ENCODE results near the gene TUBA4A. TPM values are rescaled to one million over a fixed set of nuclear protein-coding genes. Genes with fewer than 3 reads are reported as not detected.
A peak's percentile ranks its signal among the peaks of the same experiment; 100 is the strongest.

TUBA4A gene
- polyA plus RNA-seq, 1 experiment: 22.4 TPM

GRCh38 chr2:219294356-219295351 is 40.9 kb upstream of the TUBA4A start:
- Histone ChIP-seq H3K27ac (ENCODE audit: low read depth, low read length) (peak overlapping the region; percentile 21), H3K9me3 (ENCODE audit: control insufficient read depth, insufficient read depth, low read length) (no peaks in the 10 kb centered on the region), H3K27me3 (ENCODE audit: control insufficient read depth, insufficient read depth, low read length) (no peaks in the 10 kb centered on the region), H3K4me3 (ENCODE audit: low read depth, low read length) (peak overlapping the region; percentile 56)
- TF ChIP-seq, protein P1, sequence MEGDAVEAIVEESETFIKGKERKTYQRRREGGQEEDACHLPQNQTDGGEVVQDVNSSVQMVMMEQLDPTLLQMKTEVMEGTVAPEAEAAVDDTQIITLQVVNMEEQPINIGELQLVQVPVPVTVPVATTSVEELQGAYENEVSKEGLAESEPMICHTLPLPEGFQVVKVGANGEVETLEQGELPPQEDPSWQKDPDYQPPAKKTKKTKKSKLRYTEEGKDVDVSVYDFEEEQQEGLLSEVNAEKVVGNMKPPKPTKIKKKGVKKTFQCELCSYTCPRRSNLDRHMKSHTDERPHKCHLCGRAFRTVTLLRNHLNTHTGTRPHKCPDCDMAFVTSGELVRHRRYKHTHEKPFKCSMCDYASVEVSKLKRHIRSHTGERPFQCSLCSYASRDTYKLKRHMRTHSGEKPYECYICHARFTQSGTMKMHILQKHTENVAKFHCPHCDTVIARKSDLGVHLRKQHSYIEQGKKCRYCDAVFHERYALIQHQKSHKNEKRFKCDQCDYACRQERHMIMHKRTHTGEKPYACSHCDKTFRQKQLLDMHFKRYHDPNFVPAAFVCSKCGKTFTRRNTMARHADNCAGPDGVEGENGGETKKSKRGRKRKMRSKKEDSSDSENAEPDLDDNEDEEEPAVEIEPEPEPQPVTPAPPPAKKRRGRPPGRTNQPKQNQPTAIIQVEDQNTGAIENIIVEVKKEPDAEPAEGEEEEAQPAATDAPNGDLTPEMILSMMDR (IDR thresholded peaks at IDR 0.05; ENCODE audit: low read depth, low read length): peak; percentile 89
- ChIA-PET POLR2A (interaction anchor here (0.6 to 1.5 kb wide), 5 partner anchors 9 to 65 kb away, joined by 3 to 5 read pairs (median 3); partner anchors contain the start of genes ANKZF1, ATG9A, DNAJB2 and GLB1L), CTCF (interaction anchor here (0.6 to 12.4 kb wide), 68 partner anchors 9 to 1148 kb away, joined by 3 to 131 read pairs (median 6); partner anchors contain the start of genes ABCB6, ANKZF1, ATG9A and CNPPD1)
- peak; percentile 36 for DNase-seq (ENCODE audit: low read depth, low spot score)

DNA sequence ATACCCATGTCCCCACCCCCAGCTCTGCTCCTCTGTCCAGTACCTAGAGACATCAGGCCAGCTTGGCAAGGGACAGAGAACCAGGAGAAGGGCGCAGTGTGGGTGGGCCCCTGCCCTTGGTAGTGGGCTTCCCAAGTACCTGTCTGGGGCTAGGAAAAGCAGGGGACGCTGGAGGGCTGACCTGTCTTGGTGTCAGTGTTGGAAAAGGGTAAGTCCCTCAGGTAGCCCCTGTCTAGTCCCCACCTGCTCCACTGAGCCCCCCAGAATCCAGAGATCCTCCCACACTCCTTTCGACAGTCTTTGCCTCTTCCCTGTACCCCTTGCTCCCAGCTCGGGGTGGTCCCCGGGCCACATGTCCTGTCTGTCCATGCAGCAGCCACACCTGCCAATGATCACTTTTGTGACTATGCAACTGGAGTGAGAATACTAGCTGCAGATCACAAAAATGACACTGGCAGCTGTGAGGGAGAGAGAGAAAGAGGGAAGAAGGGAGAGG is 40.1 kb upstream of the TUBA4A start:
- Histone ChIP-seq H3K27ac (ENCODE audit: low read depth, low read length) (no peak overlapping the region), H3K4me3 (ENCODE audit: low read depth, low read length) (no peak overlapping the region), H3K27me3 (ENCODE audit: control insufficient read depth, insufficient read depth, low read length) (no peaks in the 10 kb centered on the region), H3K9me3 (ENCODE audit: control insufficient read depth, insufficient read depth, low read length) (no peaks in the 10 kb centered on the region)
- POLR2A ChIA-PET: interaction anchor here (0.7 to 1.0 kb wide), 2 partner anchors 14 to 15 kb away, joined by 3 to 8 read pairs; partner anchors contain the start of gene DNAJB2
- no peak for DNase-seq (ENCODE audit: low read depth, low spot score)
- CTCF ChIA-PET: interaction anchor here (0.6 to 12.4 kb wide), 11 partner anchors 13 to 1147 kb away, joined by 3 to 131 read pairs (median 6); partner anchors contain the start of genes ANKZF1, ATG9A, CNPPD1 and DNPEP
- TF ChIP-seq, protein P1 (IDR thresholded peaks at IDR 0.05; ENCODE audit: low read depth, low read length): no peak

DNA sequence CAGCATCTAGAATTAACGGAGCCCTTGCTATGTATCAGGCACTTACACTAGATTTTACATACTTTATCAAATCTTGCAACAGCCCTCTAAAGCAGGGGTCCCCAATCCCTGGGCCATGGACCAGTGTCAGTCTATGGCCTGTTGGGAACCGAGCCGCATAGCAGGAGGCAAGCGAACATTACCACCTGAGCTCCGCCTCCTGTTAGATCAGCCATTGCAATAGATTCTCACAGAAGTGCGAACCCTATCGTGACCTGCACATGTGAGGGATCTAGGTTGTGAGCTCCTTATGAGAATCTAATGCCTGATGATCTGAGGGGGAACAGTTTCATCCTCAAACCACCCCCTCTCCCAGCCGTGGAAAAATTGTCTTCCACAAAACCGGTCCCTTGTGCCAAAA is 38.9 kb upstream of the TUBA4A start:
- H3K27ac ChIP-seq (ENCODE audit: low read depth, low read length): no peak overlapping the region
- H3K27me3 ChIP-seq (ENCODE audit: control insufficient read depth, insufficient read depth, low read length): no peaks in the 10 kb centered on the region
- ChIA-PET POLR2A (no interaction called here), CTCF (interaction anchor here (1.3 to 12.4 kb wide), 7 partner anchors 15 to 134 kb away, joined by 3 to 131 read pairs (median 6); partner anchors contain the start of genes NHEJ1 and ZFAND2B)
- no peak overlapping the region for H3K4me3 ChIP-seq (ENCODE audit: low read depth, low read length)
- TF ChIP-seq, protein P1 (IDR thresholded peaks at IDR 0.05; ENCODE audit: low read depth, low read length): no peak
- no peaks in the 10 kb centered on the region for H3K9me3 ChIP-seq (ENCODE audit: control insufficient read depth, insufficient read depth, low read length)
- DNase-seq (ENCODE audit: low read depth, low spot score): no peak

DNA sequence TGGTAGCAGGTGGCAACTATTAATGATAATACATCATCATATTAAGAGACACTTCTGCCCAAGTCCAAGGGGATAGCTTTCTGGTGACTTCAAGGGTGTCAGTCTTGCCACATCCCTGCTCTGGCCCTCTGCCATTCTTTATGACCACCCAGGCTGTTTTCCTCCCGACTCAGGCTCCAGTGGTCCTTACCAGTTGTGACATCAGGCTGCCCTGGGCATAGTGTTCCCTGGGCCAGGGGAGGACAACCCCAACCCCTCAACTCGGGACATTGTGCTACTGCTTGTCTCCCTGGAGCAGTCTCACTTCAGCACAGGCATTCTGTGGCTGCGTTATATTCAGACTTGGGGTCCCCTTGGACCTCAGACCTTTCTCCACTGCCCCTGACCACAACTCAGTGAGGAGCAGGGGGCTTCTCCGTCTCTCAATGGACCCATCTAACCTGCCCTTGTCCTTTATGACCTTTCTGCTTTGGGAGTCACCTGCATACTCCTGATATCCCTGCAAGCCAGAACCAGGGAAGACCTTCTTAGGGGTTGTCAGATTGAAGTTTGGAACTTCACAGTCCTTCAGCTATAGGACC is 38.3 kb upstream of the TUBA4A start:
- Histone ChIP-seq H3K27me3 (ENCODE audit: control insufficient read depth, insufficient read depth, low read length) (no peaks in the 10 kb centered on the region), H3K9me3 (ENCODE audit: control insufficient read depth, insufficient read depth, low read length) (no peaks in the 10 kb centered on the region), H3K4me3 (ENCODE audit: low read depth, low read length) (no peak overlapping the region), H3K27ac (ENCODE audit: low read depth, low read length) (no peak overlapping the region)
- CTCF ChIA-PET: interaction anchor here (1.3 to 12.4 kb wide), 7 partner anchors 8 to 133 kb away, joined by 3 to 131 read pairs (median 7); partner anchors contain the start of genes NHEJ1 and ZFAND2B
- DNase-seq (ENCODE audit: low read depth, low spot score): no peak
- TF ChIP-seq, protein P1 (IDR thresholded peaks at IDR 0.05; ENCODE audit: low read depth, low read length): no peak
- POLR2A ChIA-PET: interaction anchor here (0.7 kb wide), 1 partner anchor 63 kb away, joined by 3 read pairs; the partner anchor contains the start of genes ANKZF1 and ATG9A
